ENCODE results near the gene DDX1.

The DDX1 gene

GRCh38 chr2:15591373-15591691 lies 336 bp upstream of the DDX1 start:
- Histone ChIP-seq H3K27me3 (ENCODE audit: low read length) (no peaks in the 10 kb centered on the region), H3K9me3 (ENCODE audit: insufficient read depth, low read length) (no peaks in the 10 kb centered on the region), H3K36me3 (ENCODE audit: low read length) (peaks cover 12% of the 10 kb centered on the region), H2AFZ (ENCODE audit: low read depth, low read length, severe bottlenecking) (peak overlapping the region; percentile 97), H3K4me2 (ENCODE audit: low read depth, low read length, poor library complexity, severe bottlenecking) (peak overlapping the region; percentile 96), H3K9me2 (replicated peaks; ENCODE audit: insufficient read depth, low read length) (no peaks in the 10 kb centered on the region), H3F3A (ENCODE audit: insufficient read depth) (no peaks in the 10 kb centered on the region; the same call in 1 of the 2 replicates), H3K27ac (ENCODE audit: low read depth, low read length) (peak overlapping the region; percentile 40; the same call in 1 of the 2 replicates), H3K9ac (ENCODE audit: low read length) (peak overlapping the region; percentile 96), H4K20me1 (ENCODE audit: low read depth, low read length) (no peaks in the 10 kb centered on the region), H3K79me2 (ENCODE audit: insufficient read depth, low read length) (peaks cover 47% of the 10 kb centered on the region), H3K4me3 (ENCODE audit: insufficient read depth, low read length, poor library complexity, severe bottlenecking) (peak overlapping the region; percentile 76)
- no peak for TF ChIP-seq EZH2phosphoT487 (conservative IDR thresholded peaks at IDR 0.05; ENCODE audit: low read length)
- no peak for TF ChIP-seq CTCF (IDR thresholded peaks at IDR 0.05; ENCODE audit: insufficient read depth, low read length, poor library complexity, severe bottlenecking)

GRCh38 chr2:15593327-15593705 lies 1.6 kb downstream of the DDX1 start:
- Histone ChIP-seq H3K9me2 (replicated peaks; ENCODE audit: insufficient read depth, low read length) (no peaks in the 10 kb centered on the region), H3F3A (ENCODE audit: insufficient read depth) (peaks cover 5% of the 10 kb centered on the region; the same call in 1 of the 2 replicates), H3K4me3 (ENCODE audit: insufficient read depth, low read length, poor library complexity, severe bottlenecking) (peak overlapping the region; percentile 76), H3K27me3 (ENCODE audit: low read length) (no peaks in the 10 kb centered on the region), H3K79me2 (ENCODE audit: insufficient read depth, low read length) (peaks cover 51% of the 10 kb centered on the region), H4K20me1 (ENCODE audit: low read depth, low read length) (no peaks in the 10 kb centered on the region), H3K9me3 (ENCODE audit: insufficient read depth, low read length) (no peaks in the 10 kb centered on the region), H3K4me2 (ENCODE audit: low read depth, low read length, poor library complexity, severe bottlenecking) (peak overlapping the region; percentile 96), H3K9ac (ENCODE audit: low read length) (peak overlapping the region; percentile 96; the same call in 1 of the 2 replicates), H3K27ac (ENCODE audit: low read depth, low read length) (no peak overlapping the region), H3K36me3 (ENCODE audit: low read length) (peaks cover 31% of the 10 kb centered on the region), H2AFZ (ENCODE audit: low read depth, low read length, severe bottlenecking) (no peak overlapping the region)
- no peak for TF ChIP-seq CTCF (IDR thresholded peaks at IDR 0.05; ENCODE audit: insufficient read depth, low read length, poor library complexity, severe bottlenecking)
- TF ChIP-seq EZH2phosphoT487 (conservative IDR thresholded peaks at IDR 0.05; ENCODE audit: low read length) = no peak

GRCh38 chr2:15594291-15595256 lies 2.9 kb downstream of the DDX1 start:
- H3K36me3 ChIP-seq (ENCODE audit: low read length) = peaks cover 39% of the 10 kb centered on the region
- H3K27ac ChIP-seq (ENCODE audit: low read depth, low read length) = no peak overlapping the region
- no peaks in the 10 kb centered on the region for H3K27me3 ChIP-seq (ENCODE audit: low read length)
- H3F3A ChIP-seq (ENCODE audit: insufficient read depth) = peaks cover 8% of the 10 kb centered on the region; the same call in 1 of the 2 replicates
- H4K20me1 ChIP-seq (ENCODE audit: low read depth, low read length) = no peaks in the 10 kb centered on the region
- TF ChIP-seq EZH2phosphoT487 (conservative IDR thresholded peaks at IDR 0.05; ENCODE audit: low read length) (no peak), CTCF (IDR thresholded peaks at IDR 0.05; ENCODE audit: insufficient read depth, low read length, poor library complexity, severe bottlenecking) (no peak)
- H2AFZ ChIP-seq (ENCODE audit: low read depth, low read length, severe bottlenecking) = no peak overlapping the region
- no peak overlapping the region for H3K9ac ChIP-seq (ENCODE audit: low read length)
- peak overlapping the region; percentile 20 for H3K4me2 ChIP-seq (ENCODE audit: low read depth, low read length, poor library complexity, severe bottlenecking)
- H3K79me2 ChIP-seq (ENCODE audit: insufficient read depth, low read length) = peaks cover 51% of the 10 kb centered on the region
- no peaks in the 10 kb centered on the region for H3K9me2 ChIP-seq (replicated peaks; ENCODE audit: insufficient read depth, low read length)
- no peak overlapping the region for H3K4me3 ChIP-seq (ENCODE audit: insufficient read depth, low read length, poor library complexity, severe bottlenecking)
- H3K9me3 ChIP-seq (ENCODE audit: insufficient read depth, low read length) = no peaks in the 10 kb centered on the region
